B cell (primary cell): ENCODE data around the gene SEMA4D. TPM values are rescaled to one million over a fixed set of nuclear protein-coding genes. Genes with fewer than 3 reads are reported as not detected.

Source experiments
- ATAC-seq: fragments of 200-7000 bp; cut with Tn5 transposase; one replicate; pipeline ENCODE4 v1.10.0; 2021; ENCODE audit warnings: low read depth, mild to moderate bottlenecking, moderate number of reproducible peaks, moderate library complexity
- CTCF ChIA-PET: fragments of 350-600 bp; sonication (Branson Sonifier 250); formaldehyde crosslinking; loops from one replicate; lab custom pipeline; 2021; ENCODE audit warnings: antibody characterized with exemption, inconsistent platforms; lab: Charles Lee
- POLR2A ChIA-PET: fragments of 350-600 bp; sonication (Branson Sonifier 250); formaldehyde crosslinking; loops from one replicate; lab custom pipeline; 2021; ENCODE audit warnings: antibody characterized with exemption; lab: Charles Lee
- DNase-seq: peaks from one replicate; pipeline ENCODE4 v3.0.0; 2013
- H2AFZ ChIP-seq: 2 replicates; pipeline ENCODE4 v1.6.1; 2012; ENCODE audit warnings: mild to moderate bottlenecking, low read depth, low read length; ENCODE audit not compliant: insufficient read depth, poor library complexity, severe bottlenecking
- H3K27ac ChIP-seq, 2 donors: 1 replicate in 1 of 2; 2 replicates in 1 of 2; pipeline ENCODE4 v1.5.1; 2012 to 2013; ENCODE audit warnings: low read length in 2 of 2, mild to moderate bottlenecking in 2 of 2, moderate library complexity in 1 of 2
- H3K27me3 ChIP-seq, 4 experiments: fragments of 200-600 bp in 1 of 4; sonication (generic) in 1 of 4; replicated peaks in 1 of 4; 1 replicate in 2 of 4; 2 replicates in 2 of 4; pipeline versions ENCODE4 v1.6.1 to v1.7.0; 2013 to 2016; ENCODE audit warnings: low read length in 3 of 4, mild to moderate bottlenecking in 2 of 4, mixed read lengths in 1 of 4, moderate library complexity in 1 of 4; ENCODE audit not compliant: insufficient read depth in 4 of 4, control insufficient read depth in 3 of 4; ENCODE audit errors: control extremely low read depth in 1 of 4
- H3K36me3 ChIP-seq, 2 experiments: replicated peaks in 1 of 2; 1 replicate in 1 of 2; 2 replicates in 1 of 2; pipeline versions ENCODE4 v1.6.1 to v1.7.1; 2013; ENCODE audit warnings: low read length in 1 of 2; ENCODE audit not compliant: insufficient read depth in 2 of 2, control insufficient read depth in 1 of 2; ENCODE audit errors: control extremely low read depth in 1 of 2, extremely low read depth in 1 of 2
- H3K4me1 ChIP-seq, 2 donors: fragments of 200-600 bp in 1 of 2; sonication (generic) in 1 of 2; 1 replicate in 1 of 2; 2 replicates in 1 of 2; pipeline versions ENCODE4 v1.5.1 to v1.6.1; 2013 to 2017; ENCODE audit warnings: low read length in 2 of 2; ENCODE audit not compliant: control insufficient read depth in 2 of 2, insufficient read depth in 2 of 2
- H3K4me2 ChIP-seq: replicated peaks from 2 replicates; pipeline ENCODE3; 2012; ENCODE audit warnings: mild to moderate bottlenecking, low read depth, low read length; ENCODE audit not compliant: poor library complexity, severe bottlenecking
- H3K4me3 ChIP-seq, 5 experiments: fragments of 200-600 bp in 1 of 5; sonication (generic) in 1 of 5; 1 replicate in 3 of 5; 2 replicates in 2 of 5; pipeline versions ENCODE4 v1.5.1 to v1.7.0; 2011 to 2016; ENCODE audit warnings: low read length in 4 of 5, mild to moderate bottlenecking in 4 of 5, low read depth in 2 of 5, control low read depth in 1 of 5, moderate library complexity in 1 of 5; ENCODE audit not compliant: insufficient read depth in 1 of 5; ENCODE audit errors: control extremely low read depth in 1 of 5, extremely low read depth in 1 of 5
- H3K79me2 ChIP-seq: fragments of 200-600 bp; sonication (generic); one replicate; pipeline ENCODE4 v1.6.0; 2016; ENCODE audit warnings: low read length; ENCODE audit not compliant: control insufficient read depth, insufficient read depth
- H3K9ac ChIP-seq: fragments of 200-600 bp; sonication (generic); 2 replicates; pipeline ENCODE4 v1.6.1; 2017; ENCODE audit warnings: mild to moderate bottlenecking, low read length, moderate library complexity
- H3K9me3 ChIP-seq, 3 donors: one replicate each; pipeline versions ENCODE4 v1.6.1 to v1.7.1; 2013; ENCODE audit warnings: low read length in 2 of 3; ENCODE audit not compliant: control insufficient read depth in 2 of 3, insufficient read depth in 1 of 3; ENCODE audit errors: control extremely low read depth in 1 of 3
- H4K20me1 ChIP-seq: 2 replicates; pipeline ENCODE4 v1.6.0; 2012; ENCODE audit warnings: mild to moderate bottlenecking, low read length; ENCODE audit not compliant: insufficient read depth, control insufficient read depth, poor library complexity, severe bottlenecking
- H3K27ac Mint-ChIP-seq: one replicate; pipeline ENCODE4 v1.8.0; 2021; ENCODE audit warnings: mixed read lengths
- H3K27me3 Mint-ChIP-seq: one replicate; pipeline ENCODE4 v1.8.0; 2021; ENCODE audit warnings: mixed read lengths
- H3K4me1 Mint-ChIP-seq: one replicate; pipeline ENCODE4 v1.8.0; 2021; ENCODE audit warnings: mixed read lengths
- H3K4me3 Mint-ChIP-seq: one replicate; pipeline ENCODE4 v1.8.0; 2021; ENCODE audit warnings: mixed read lengths
- H3K9me3 Mint-ChIP-seq: one replicate; pipeline ENCODE4 v1.8.0; 2022; ENCODE audit warnings: mixed read lengths; ENCODE audit not compliant: insufficient read depth
- CTCF ChIP-seq: fragments of 200-600 bp; IDR thresholded peaks from one replicate; pipeline ENCODE4 v1.8.0; 2022; ENCODE audit warnings: antibody characterized with exemption, mild to moderate bottlenecking
- EZH2 ChIP-seq: IDR thresholded peaks from 2 replicates; pipeline ENCODE4 v1.6.1; 2012; ENCODE audit warnings: borderline replicate concordance, low read depth, mild to moderate bottlenecking, moderate library complexity, low read length; ENCODE audit not compliant: insufficient read depth, poor library complexity, severe bottlenecking
- WGBS: methylation state at CpG from one replicate; pipeline ENCODE4 v1.1.5; 2013; ENCODE audit warnings: missing lambda C conversion rate; ENCODE audit not compliant: insufficient coverage; 5-methylcytosine and 5-hydroxymethylcytosine counted together
- intact Hi-C: fragments of 100-400 bp; cut with micrococcal nuclease; formaldehyde crosslinking; loops from one replicate; pipeline ENCODE4 v1.10.0; 2022
- polyA plus RNA-seq: library from polyadenylated mRNA; depleted of rRNA; stranded (reverse); fragments of >200 nt; gene quantifications from 2 replicates; pipeline ENCODE4 v1.2.3, GENCODE V29; 2012
- total RNA-seq, 2 donors: library from RNA; stranded (reverse); fragments of 120-200 nt in 1 of 2; gene quantifications; 1 replicate in 1 of 2; 2 replicates in 1 of 2; pipeline versions ENCODE4 v1.2.3 to v1.2.4, GENCODE V29; 2013 to 2022

Gene SEMA4D
- total and polyA plus RNA-seq, 2 donors (not counting 1 experiment from before 2014, with no cell fraction given): 53.6 to 231 TPM

GRCh38 chr9:89528131-89528530 lies 30.2 kb upstream of the SEMA4D start:
- H3K9me3 ChIP-seq: peaks cover 0 to 22% (median 7%) of the 10 kb centered on the region in 3 donors
- Mint-ChIP-seq H3K4me1 (peaks cover 31% of the 10 kb centered on the region), H3K27ac (no peak overlapping the region), H3K9me3 (no peaks in the 10 kb centered on the region), H3K4me3 (no peak overlapping the region), H3K27me3 (no peaks in the 10 kb centered on the region)
- no peak overlapping the region for H2AFZ ChIP-seq
- DNase-seq (no peak), ATAC-seq (no peak)
- TF ChIP-seq EZH2: no peak
- TF ChIP-seq CTCF: no peak
- 100% methylated on average over 1 of the region's 5 CpGs for WGBS
- H3K4me1 ChIP-seq: peaks cover 17 to 38% of the 10 kb centered on the region in 2 donors
- intact Hi-C loops: no loop called here
- H3K36me3 ChIP-seq: no peaks in the 10 kb centered on the region
- no peak overlapping the region for H3K4me3 ChIP-seq
- H3K79me2 ChIP-seq: peaks cover 5% of the 10 kb centered on the region
- H3K27me3 ChIP-seq: no peaks in the 10 kb centered on the region
- no peak overlapping the region for H3K4me2 ChIP-seq
- ChIA-PET CTCF (interaction anchor here (0.9 to 9.3 kb wide), 3 partner anchors 21 to 98 kb away, joined by 3 to 63 read pairs (median 4); no protein-coding TSS in a partner anchor), POLR2A (no interaction called here)
- no peaks in the 10 kb centered on the region for H4K20me1 ChIP-seq
- no peak overlapping the region for H3K27ac ChIP-seq
- no peak overlapping the region for H3K9ac ChIP-seq

GRCh38 chr9:89527084-89527483 lies 29.2 kb upstream of the SEMA4D start:
- Histone ChIP-seq H3K79me2 (peaks cover 5% of the 10 kb centered on the region), H2AFZ (no peak overlapping the region), H3K4me1 (peaks cover 28 to 48% of the 10 kb centered on the region in 2 donors), H3K4me3 (peak overlapping the region in 1 of 5 experiments; percentile 3), H3K4me2 (no peak overlapping the region), H3K27ac (no peak overlapping the region), H4K20me1 (no peaks in the 10 kb centered on the region), H3K36me3 (no peaks in the 10 kb centered on the region), H3K9me3 (peaks cover 0 to 22% (median 7%) of the 10 kb centered on the region in 3 donors), H3K27me3 (no peaks in the 10 kb centered on the region), H3K9ac (no peak overlapping the region)
- H3K9me3 Mint-ChIP-seq: no peaks in the 10 kb centered on the region
- H3K27me3 Mint-ChIP-seq: no peaks in the 10 kb centered on the region
- TF ChIP-seq CTCF (no peak), EZH2 (no peak)
- ATAC-seq (no peak), DNase-seq (no peak)
- POLR2A ChIA-PET: interaction anchor here (0.9 kb wide), 1 partner anchor 28 kb away, joined by 3 read pairs; no protein-coding TSS in a partner anchor
- no peak overlapping the region for H3K4me3 Mint-ChIP-seq
- peaks cover 42% of the 10 kb centered on the region for H3K4me1 Mint-ChIP-seq
- H3K27ac Mint-ChIP-seq: peak overlapping the region; percentile 32
- CTCF ChIA-PET: interaction anchor here (1.3 to 9.3 kb wide), 2 partner anchors 22 to 38 kb away, joined by 3 to 63 read pairs; no protein-coding TSS in a partner anchor
- WGBS: 100% methylated on average over 1 of the region's 2 CpGs
- intact Hi-C loops: no loop called here
